ENCODE results near the gene AHCYL2. TPM values are rescaled to one million over a fixed set of nuclear protein-coding genes. Genes with fewer than 3 reads are reported as not detected.
"Not testable (repeated sequence)": the region's sequence is repeated elsewhere in the genome, so short reads cannot be mapped to it uniquely, and the experiment has no call there.

The AHCYL2 gene
- polyA plus RNA-seq, 12 donors, result 13.2 to 24.8 (median 16.1) TPM; not detected in 1

- no peak for DNase-seq
These were observed 152.2 kb downstream of the AHCYL2 start for GRCh38 chr7:129376778-129377700.

- no peak for DNase-seq
These were observed 157.1 kb downstream of the AHCYL2 start for GRCh38 chr7:129381710-129382484.

- DNase-seq, result no peak
These were observed 158.8 kb downstream of the AHCYL2 start for GRCh38 chr7:129383542-129384132.

GRCh38 chr7:129385116-129385515, 160.3 kb downstream of the AHCYL2 start:
- no peak for DNase-seq

GRCh38 chr7:129385598-129385997, 160.8 kb downstream of the AHCYL2 start:
- no peak for DNase-seq

GRCh38 chr7:129386506-129386905, 161.7 kb downstream of the AHCYL2 start:
- DNase-seq, result no peak

- no peak for DNase-seq
These were observed 162.7 kb downstream of the AHCYL2 start for GRCh38 chr7:129387537-129387936.

- no peak for DNase-seq
These were observed 163.7 kb downstream of the AHCYL2 start for GRCh38 chr7:129388333-129389098.

- DNase-seq, result no peak
These were observed 165.0 kb downstream of the AHCYL2 start for GRCh38 chr7:129389829-129390228.

GRCh38 chr7:129390314-129390713, 165.5 kb downstream of the AHCYL2 start:
- DNase-seq, result no peak

GRCh38 chr7:129391546-129392171, 166.8 kb downstream of the AHCYL2 start:
- DNase-seq, result no peak

GRCh38 chr7:129393255-129393654, 168.4 kb downstream of the AHCYL2 start:
- no peak for DNase-seq

GRCh38 chr7:129394101-129394500, 169.3 kb downstream of the AHCYL2 start:
- DNase-seq, result no peak

GRCh38 chr7:129394982-129395914, 170.4 kb downstream of the AHCYL2 start:
- DNase-seq, result no peak

GRCh38 chr7:129401228-129401966, 176.6 kb downstream of the AHCYL2 start:
- DNase-seq, result no peak

GRCh38 chr7:129401967-129402860, 177.4 kb downstream of the AHCYL2 start:
- DNase-seq, result no peak

- no peak for DNase-seq
These were observed 180.7 kb downstream of the AHCYL2 start for GRCh38 chr7:129405527-129405926.

- DNase-seq, result not testable (repeated sequence)
These were observed 185.4 kb downstream of the AHCYL2 start for GRCh38 chr7:129410238-129410637.
